Memory B cell (primary cell): Measurements from ENCODE around the gene RNU6-9.
"Not testable (repeated sequence)": the region's sequence is repeated elsewhere in the genome, so short reads cannot be mapped to it uniquely, and the experiment has no call there.

ENCODE experiments used
- ATAC-seq: fragments of 150-1000 bp; cut with Tn5 transposase; 2 replicates; pipeline ENCODE4 v1.10.0; 2021; ENCODE audit warnings: low read depth, mild to moderate bottlenecking, moderate library complexity
- DNase-seq, 2 donors: peaks; one replicate each; pipeline ENCODE4 v3.0.0; 2022; ENCODE audit warnings: low spot score in 2 of 2
- H3K27ac Mint-ChIP-seq: one replicate; pipeline ENCODE4 v1.8.0; 2022; ENCODE audit warnings: mild to moderate bottlenecking, moderate library complexity, mixed read lengths
- H3K27me3 Mint-ChIP-seq: one replicate; pipeline ENCODE4 v1.8.0; 2022; ENCODE audit warnings: mixed read lengths
- H3K36me3 Mint-ChIP-seq: one replicate; pipeline ENCODE4 v1.8.0; 2022; ENCODE audit warnings: mild to moderate bottlenecking, mixed read lengths
- H3K4me1 Mint-ChIP-seq: one replicate; pipeline ENCODE4 v1.8.0; 2022; ENCODE audit warnings: mixed read lengths
- H3K4me3 Mint-ChIP-seq: one replicate; pipeline ENCODE4 v1.8.0; 2022; ENCODE audit warnings: mild to moderate bottlenecking, moderate library complexity, mixed read lengths
- H3K9me3 Mint-ChIP-seq: one replicate; pipeline ENCODE4 v1.8.0; 2022; ENCODE audit warnings: mixed read lengths

Gene RNU6-9

GRCh38 chr19:869245-870177 is 23.8 kb upstream of the RNU6-9 start:
- Mint-ChIP-seq H3K4me3 (no peak overlapping the region), H3K36me3 (peaks cover 16% of the 10 kb centered on the region), H3K27ac (peak overlapping the region; percentile 76), H3K9me3 (no peaks in the 10 kb centered on the region), H3K27me3 (no peaks in the 10 kb centered on the region), H3K4me1 (peaks cover 16% of the 10 kb centered on the region)
- no peak for DNase-seq
- ATAC-seq, result no peak

DNA sequence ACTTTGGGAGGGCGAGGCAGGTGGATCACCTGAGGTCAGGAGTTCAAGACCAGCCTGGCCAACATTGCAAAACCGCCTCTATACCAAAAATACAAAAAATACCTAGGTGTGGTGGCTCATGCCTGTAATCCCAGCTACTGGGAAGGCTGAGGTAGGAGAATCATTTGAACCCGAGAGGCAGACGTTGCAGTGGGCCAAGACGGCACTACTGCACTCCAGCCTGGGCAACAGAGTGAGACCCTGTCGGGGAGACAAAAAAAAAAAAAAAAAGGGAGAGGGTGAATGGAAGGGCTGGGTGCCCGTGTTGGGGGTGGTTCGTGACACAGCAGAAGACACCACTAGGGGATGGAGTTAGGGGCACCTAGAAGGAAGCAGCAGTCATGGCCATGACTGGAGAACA is 23.0 kb upstream of the RNU6-9 start:
- Mint-ChIP-seq H3K4me1 (peaks cover 13% of the 10 kb centered on the region), H3K9me3 (no peaks in the 10 kb centered on the region), H3K27ac (peak overlapping the region; percentile 76)

GRCh38 chr19:870963-871401 is 22.3 kb upstream of the RNU6-9 start:
- H3K4me3 Mint-ChIP-seq, result no peak overlapping the region
- H3K27me3 Mint-ChIP-seq, result no peaks in the 10 kb centered on the region
- no peaks in the 10 kb centered on the region for H3K9me3 Mint-ChIP-seq
- H3K27ac Mint-ChIP-seq, result peak overlapping the region; percentile 90
- peaks cover 16% of the 10 kb centered on the region for H3K36me3 Mint-ChIP-seq
- ATAC-seq, result no peak
- peaks cover 15% of the 10 kb centered on the region for H3K4me1 Mint-ChIP-seq
- no peak for DNase-seq

More for the DNA sequence above, 23.0 kb upstream of the RNU6-9 start:
- peaks cover 16% of the 10 kb centered on the region for H3K36me3 Mint-ChIP-seq
- no peak for DNase-seq
- ATAC-seq, result no peak
- peak overlapping the region; percentile 45 for H3K4me3 Mint-ChIP-seq
- H3K27me3 Mint-ChIP-seq, result no peaks in the 10 kb centered on the region

- H3K27me3 Mint-ChIP-seq, result no peaks in the 10 kb centered on the region
- peaks cover 17% of the 10 kb centered on the region for H3K4me1 Mint-ChIP-seq
- peak overlapping the region; percentile 90 for H3K27ac Mint-ChIP-seq
- H3K9me3 Mint-ChIP-seq, result no peaks in the 10 kb centered on the region
- peaks cover 16% of the 10 kb centered on the region for H3K36me3 Mint-ChIP-seq
- H3K4me3 Mint-ChIP-seq, result peak overlapping the region; percentile 88
- DNase-seq (no peak), ATAC-seq (no peak)
These were observed 21.6 kb upstream of the RNU6-9 start for GRCh38 chr19:871446-872265.

GRCh38 chr19:872266-872951 is 20.9 kb upstream of the RNU6-9 start:
- Mint-ChIP-seq H3K4me3 (peak overlapping the region; percentile 88), H3K36me3 (peaks cover 14% of the 10 kb centered on the region), H3K27ac (peak overlapping the region; percentile 90), H3K4me1 (peaks cover 17% of the 10 kb centered on the region), H3K9me3 (no peaks in the 10 kb centered on the region), H3K27me3 (no peaks in the 10 kb centered on the region)
- DNase-seq (peak; percentile 83 to 87), ATAC-seq (peak; percentile 79)

- Mint-ChIP-seq H3K4me1 (peaks cover 17% of the 10 kb centered on the region), H3K36me3 (peaks cover 11% of the 10 kb centered on the region), H3K27me3 (no peaks in the 10 kb centered on the region), H3K9me3 (no peaks in the 10 kb centered on the region), H3K4me3 (peak overlapping the region; percentile 78), H3K27ac (peak overlapping the region; percentile 90)
- peak; percentile 47 to 79 for DNase-seq
- ATAC-seq, result peak; percentile 81
These were observed 20.2 kb upstream of the RNU6-9 start for GRCh38 chr19:873084-873483.

GRCh38 chr19:873561-874041 is 19.7 kb upstream of the RNU6-9 start:
- peaks cover 17% of the 10 kb centered on the region for H3K4me1 Mint-ChIP-seq
- H3K27ac Mint-ChIP-seq, result no peak overlapping the region
- H3K4me3 Mint-ChIP-seq, result no peak overlapping the region
- DNase-seq (no peak), ATAC-seq (no peak)
- no peaks in the 10 kb centered on the region for H3K9me3 Mint-ChIP-seq
- H3K36me3 Mint-ChIP-seq, result peaks cover 9% of the 10 kb centered on the region
- no peaks in the 10 kb centered on the region for H3K27me3 Mint-ChIP-seq

- Mint-ChIP-seq H3K27me3 (no peaks in the 10 kb centered on the region), H3K27ac (no peak overlapping the region), H3K9me3 (no peaks in the 10 kb centered on the region), H3K36me3 (peaks cover 12% of the 10 kb centered on the region), H3K4me3 (no peak overlapping the region), H3K4me1 (peaks cover 20% of the 10 kb centered on the region)
- DNase-seq, result no peak
- no peak for ATAC-seq
These were observed 17.9 kb upstream of the RNU6-9 start for GRCh38 chr19:875265-875879.

DNA sequence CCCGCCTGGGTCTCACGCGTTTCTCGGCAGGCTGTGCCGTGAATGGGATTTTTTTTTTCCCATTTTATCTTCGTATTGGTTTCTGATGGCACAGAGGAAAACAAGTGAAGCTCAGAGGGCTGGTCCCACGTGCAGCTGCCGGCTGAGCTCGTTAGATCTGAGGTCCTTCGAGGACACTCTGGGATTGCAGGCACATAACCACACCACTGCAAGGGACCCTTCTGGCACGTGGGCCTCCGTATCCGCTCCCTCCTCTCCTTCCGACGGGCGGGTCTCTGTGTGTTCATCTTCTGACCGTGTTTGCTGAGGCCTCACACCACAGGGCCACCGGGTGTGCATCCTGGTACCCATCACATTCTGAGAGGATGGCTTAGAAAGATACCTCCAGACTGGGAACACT is 17.2 kb upstream of the RNU6-9 start:
- H3K4me3 Mint-ChIP-seq, result no peak overlapping the region
- H3K4me1 Mint-ChIP-seq, result peaks cover 19% of the 10 kb centered on the region
- H3K27ac Mint-ChIP-seq, result no peak overlapping the region
- no peaks in the 10 kb centered on the region for H3K9me3 Mint-ChIP-seq
- no peak for ATAC-seq
- no peak for DNase-seq
- no peaks in the 10 kb centered on the region for H3K27me3 Mint-ChIP-seq
- peaks cover 10% of the 10 kb centered on the region for H3K36me3 Mint-ChIP-seq

- Mint-ChIP-seq H3K4me3 (no peak overlapping the region), H3K27me3 (no peaks in the 10 kb centered on the region), H3K36me3 (peaks cover 8% of the 10 kb centered on the region), H3K4me1 (peaks cover 17% of the 10 kb centered on the region), H3K27ac (no peak overlapping the region), H3K9me3 (no peaks in the 10 kb centered on the region)
- ATAC-seq (no peak), DNase-seq (no peak)
These were observed 16.4 kb upstream of the RNU6-9 start for GRCh38 chr19:876780-877314.

DNA sequence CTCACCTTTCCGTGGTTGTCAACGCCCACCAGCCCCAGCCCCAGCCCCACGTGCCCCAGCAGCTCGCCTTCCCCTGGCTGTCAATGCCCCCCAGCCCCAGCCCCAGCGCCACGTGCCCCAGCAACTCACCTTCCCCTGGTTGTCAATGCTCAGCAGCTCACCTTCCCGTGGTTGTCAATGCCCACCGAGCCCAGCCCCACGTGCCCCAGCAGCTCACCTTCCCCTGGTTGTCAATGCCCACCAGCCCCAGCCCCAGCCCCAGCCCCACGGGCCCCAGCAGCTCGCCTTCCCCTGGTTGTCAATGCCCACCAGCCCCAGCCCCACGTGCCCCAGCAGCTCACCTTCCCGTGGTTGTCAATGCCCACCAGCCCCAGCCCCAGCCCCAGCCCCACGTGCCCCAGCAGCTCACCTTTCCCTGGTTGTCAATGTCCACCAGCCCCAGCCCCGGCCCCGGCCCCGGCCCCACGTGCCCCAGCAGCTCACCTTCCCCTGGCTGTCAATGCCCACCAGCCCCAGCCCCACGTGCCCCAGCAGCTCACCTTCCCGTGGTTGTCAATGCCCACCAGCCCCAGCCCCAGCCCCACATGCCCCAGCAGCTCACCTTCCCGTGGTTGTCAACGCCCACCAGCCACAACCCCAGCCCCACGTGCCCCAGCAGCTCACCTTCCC is 15.2 kb upstream of the RNU6-9 start:
- not testable (repeated sequence) for DNase-seq, H3K4me1 Mint-ChIP-seq, H3K27me3 Mint-ChIP-seq, H3K9me3 Mint-ChIP-seq, ATAC-seq, H3K27ac Mint-ChIP-seq, H3K36me3 Mint-ChIP-seq, H3K4me3 Mint-ChIP-seq

- H3K9me3 Mint-ChIP-seq, DNase-seq, H3K27me3 Mint-ChIP-seq, H3K36me3 Mint-ChIP-seq, H3K4me1 Mint-ChIP-seq, H3K4me3 Mint-ChIP-seq, ATAC-seq: not testable (repeated sequence)
- H3K27ac Mint-ChIP-seq, result peak overlapping the region; percentile 75
These were observed 14.3 kb upstream of the RNU6-9 start for GRCh38 chr19:878751-879561.
